OCI-LY1 (cell line): ENCODE measurements around the gene USP47.

ENCODE experiments used
- CTCF ChIP-seq: fragments of 200-600 bp; sonication (generic), shearing (Covaris generic); IDR thresholded peaks from 2 replicates; pipeline ENCODE4 v1.5.1; 2017; ENCODE audit warnings: mild to moderate bottlenecking, antibody characterized with exemption, low read length, moderate library complexity, mixed read lengths
- EZH2 ChIP-seq: fragments of 200-600 bp; sonication (generic), shearing (Covaris generic); IDR thresholded peaks from 2 replicates; pipeline ENCODE4 v1.8.0; 2017; ENCODE audit warnings: borderline replicate concordance, mixed run types, mild to moderate bottlenecking, antibody characterized with exemption, low read length, moderate library complexity, mixed read lengths

- TF ChIP-seq CTCF = no peak
- TF ChIP-seq EZH2 = no peak
These were observed 36.5 kb upstream of the USP47 start for GRCh38 chr11:11805228-11805627.
